H9 (cell line): ENCODE results near the gene NIN. TPM values are rescaled to one million over a fixed set of nuclear protein-coding genes. Genes with fewer than 3 reads are reported as not detected.

Experiments
- DNase-seq: peaks from one replicate; pipeline ENCODE4 v3.0.0-alpha.2; 2017
- H2AFZ ChIP-seq: one replicate; pipeline ENCODE4 v1.6.1; 2013; ENCODE audit warnings: mild to moderate bottlenecking, low read length, control low read depth, moderate library complexity
- H2AK5ac ChIP-seq: 2 replicates; pipeline ENCODE4 v1.6.1; 2013; ENCODE audit warnings: low read length, control low read depth, mixed read lengths; ENCODE audit not compliant: insufficient read length
- H2BK120ac ChIP-seq: one replicate; pipeline ENCODE4 v1.6.1; 2013; ENCODE audit warnings: low read depth, mild to moderate bottlenecking, low read length, control low read depth, inconsistent platforms; ENCODE audit not compliant: poor library complexity, severe bottlenecking
- H2BK12ac ChIP-seq: 2 replicates; pipeline ENCODE4 v1.6.1; 2013; ENCODE audit warnings: low read length, control low read depth, mixed read lengths, low read depth; ENCODE audit not compliant: insufficient read length
- H2BK15ac ChIP-seq: 2 replicates; pipeline ENCODE4 v1.6.1; 2013; ENCODE audit warnings: low read depth, low read length, control low read depth
- H2BK20ac ChIP-seq: one replicate; pipeline ENCODE4 v1.6.1; 2013; ENCODE audit warnings: low read depth, mild to moderate bottlenecking, low read length, control low read depth, inconsistent platforms; ENCODE audit not compliant: poor library complexity, severe bottlenecking
- H2BK5ac ChIP-seq: 2 replicates; pipeline ENCODE4 v1.6.1; 2013; ENCODE audit warnings: low read length, control low read depth, mixed read lengths; ENCODE audit not compliant: insufficient read length
- H3K14ac ChIP-seq: 2 replicates; pipeline ENCODE4 v1.6.1; 2013; ENCODE audit warnings: low read length, control low read depth; ENCODE audit not compliant: insufficient read depth
- H3K18ac ChIP-seq: 2 replicates; pipeline ENCODE4 v1.6.1; 2013; ENCODE audit warnings: low read depth, mild to moderate bottlenecking, mixed read lengths, low read length, control low read depth; ENCODE audit not compliant: insufficient read length
- H3K23ac ChIP-seq: 2 replicates; pipeline ENCODE4 v1.6.1; 2013; ENCODE audit warnings: low read length, control low read depth, mixed read lengths, low read depth; ENCODE audit not compliant: insufficient read length
- H3K23me2 ChIP-seq: 2 replicates; pipeline ENCODE4 v1.6.1; 2013; ENCODE audit warnings: low read depth, mild to moderate bottlenecking, mixed read lengths, low read length, control low read depth; ENCODE audit not compliant: insufficient read length, poor library complexity, severe bottlenecking
- H3K27ac ChIP-seq: 2 replicates; pipeline ENCODE4 v1.5.1; 2013; ENCODE audit warnings: low read length, control low read depth, mixed read lengths, low read depth; ENCODE audit not compliant: insufficient read length
- H3K27me3 ChIP-seq: 2 replicates; pipeline ENCODE4 v1.6.1; 2013; ENCODE audit warnings: low read length, control low read depth, inconsistent platforms; ENCODE audit not compliant: insufficient read depth
- H3K4ac ChIP-seq: 2 replicates; pipeline ENCODE4 v1.6.1; 2013; ENCODE audit warnings: low read depth, mild to moderate bottlenecking, control low read depth, inconsistent platforms, low read length, moderate library complexity
- H3K4me1 ChIP-seq: 2 replicates; pipeline ENCODE4 v1.6.1; 2013; ENCODE audit warnings: low read length, control low read depth, inconsistent platforms; ENCODE audit not compliant: insufficient read depth
- H3K4me2 ChIP-seq: 2 replicates; pipeline ENCODE4 v1.6.1; 2013; ENCODE audit warnings: low read length, control low read depth, mixed read lengths; ENCODE audit not compliant: insufficient read length, insufficient read depth
- H3K56ac ChIP-seq: 2 replicates; pipeline ENCODE4 v1.6.1; 2013; ENCODE audit warnings: low read depth, mild to moderate bottlenecking, mixed read lengths, low read length, control low read depth; ENCODE audit not compliant: insufficient read length
- H3K79me1 ChIP-seq: 2 replicates; pipeline ENCODE4 v1.6.1; 2013; ENCODE audit warnings: low read depth, mild to moderate bottlenecking, moderate library complexity, low read length, control low read depth, inconsistent platforms; ENCODE audit not compliant: insufficient read depth, poor library complexity, severe bottlenecking
- H3K79me2 ChIP-seq: 2 replicates; pipeline ENCODE4 v1.6.1; 2013; ENCODE audit warnings: low read length, control low read depth, inconsistent platforms; ENCODE audit not compliant: insufficient read depth
- H3K9ac ChIP-seq: 2 replicates; pipeline ENCODE4 v1.6.1; 2013; ENCODE audit warnings: low read length, control low read depth, mixed read lengths; ENCODE audit not compliant: insufficient read length; ENCODE audit errors: extremely low read depth
- H3K9me3 ChIP-seq: one replicate; pipeline ENCODE4 v1.6.1; 2013; ENCODE audit warnings: low read depth, low read length, inconsistent platforms; ENCODE audit not compliant: control insufficient read depth
- H3T11ph ChIP-seq: one replicate; pipeline ENCODE4 v1.6.1; 2013; ENCODE audit warnings: mild to moderate bottlenecking, low read length, control low read depth, inconsistent platforms
- H4K20me1 ChIP-seq: one replicate; pipeline ENCODE4 v1.6.1; 2013; ENCODE audit not compliant: control insufficient read depth, insufficient read length, insufficient read depth
- H4K5ac ChIP-seq: 2 replicates; pipeline ENCODE4 v1.6.1; 2013; ENCODE audit warnings: low read depth, mild to moderate bottlenecking, mixed read lengths, low read length, control low read depth; ENCODE audit not compliant: insufficient read length
- H4K8ac ChIP-seq: replicated peaks from 2 replicates; pipeline ENCODE4 v1.6.1; 2013; ENCODE audit warnings: low read length, control low read depth, mixed read lengths, low read depth; ENCODE audit not compliant: insufficient read length
- H4K91ac ChIP-seq: 2 replicates; pipeline ENCODE4 v1.6.1; 2013; ENCODE audit warnings: low read depth, mild to moderate bottlenecking, moderate library complexity, mixed read lengths, low read length, control low read depth; ENCODE audit not compliant: insufficient read length
- H3K27ac Mint-ChIP-seq, 3 experiments: 2 replicates in 2 of 3; 3 replicates in 1 of 3; pipeline ENCODE4 v1.8.0; 2020 to 2021; ENCODE audit warnings: mixed read lengths in 3 of 3, mild to moderate bottlenecking in 1 of 3, moderate library complexity in 1 of 3
- H3K27me3 Mint-ChIP-seq: 2 replicates; pipeline ENCODE4 v1.8.0; 2021; ENCODE audit warnings: low read depth, mild to moderate bottlenecking, moderate library complexity, mixed read lengths
- H3K36me3 Mint-ChIP-seq, 3 experiments: 2 replicates in 2 of 3; 3 replicates in 1 of 3; pipeline ENCODE4 v1.8.0; 2020 to 2021; ENCODE audit warnings: low read depth in 3 of 3, mixed read lengths in 3 of 3; ENCODE audit not compliant: insufficient read depth in 1 of 3
- H3K4me1 Mint-ChIP-seq, 2 experiments: 2 replicates each; pipeline ENCODE4 v1.8.0; 2020; ENCODE audit warnings: mixed read lengths in 2 of 2
- H3K4me3 Mint-ChIP-seq, 2 experiments: 2 replicates in 1 of 2; 3 replicates in 1 of 2; pipeline ENCODE4 v1.8.0; 2020 to 2021; ENCODE audit warnings: mild to moderate bottlenecking in 2 of 2, mixed read lengths in 2 of 2, moderate library complexity in 1 of 2
- H3K9me3 Mint-ChIP-seq, 2 experiments: 2 replicates in 1 of 2; 3 replicates in 1 of 2; pipeline ENCODE4 v1.8.0; 2020; ENCODE audit warnings: mild to moderate bottlenecking in 2 of 2, mixed read lengths in 2 of 2, moderate library complexity in 1 of 2
- CTCF ChIP-seq: fragments of 200-600 bp; sonication (generic); conservative IDR thresholded peaks from 3 replicates; pipeline ENCODE4 v1.8.0; 2021; ENCODE audit warnings: antibody characterized with exemption, mild to moderate bottlenecking
- WGBS: extraction: QIAGEN DNeasy Blood & Tissue Kit; methylation state at CpG from one replicate; pipeline ENCODE4 v1.1.7; 2013; ENCODE audit warnings: missing lambda C conversion rate, low lambda C conversion rate, mixed read lengths; ENCODE audit not compliant: insufficient read length; ENCODE audit errors: extremely low coverage; 5-methylcytosine and 5-hydroxymethylcytosine counted together
- total RNA-seq: library from RNA; stranded (reverse); gene quantifications from 2 replicates; pipeline ENCODE4 v1.2.1, GENCODE V29; 2021

Gene NIN
- total RNA-seq, 1 experiment from 2014 or later: 18.4 TPM

GRCh38 chr14:50769863-50770500 is 61.0 kb downstream of the NIN start:
- Histone ChIP-seq H3T11ph (no peak overlapping the region), H3K9me3 (no peaks in the 10 kb centered on the region), H3K4ac (no peak overlapping the region), H3K4me2 (no peak overlapping the region), H4K91ac (no peak overlapping the region), H3K4me1 (no peaks in the 10 kb centered on the region), H3K18ac (no peak overlapping the region), H2AFZ (no peak overlapping the region), H3K23me2 (no peaks in the 10 kb centered on the region), H2BK12ac (no peak overlapping the region), H3K56ac (no peak overlapping the region), H2AK5ac (no peak overlapping the region), H3K79me2 (no peaks in the 10 kb centered on the region), H3K14ac (no peak overlapping the region), H3K23ac (no peak overlapping the region), H2BK20ac (no peak overlapping the region), H4K8ac (no peak overlapping the region), H2BK120ac (no peak overlapping the region), H4K20me1 (no peaks in the 10 kb centered on the region), H2BK15ac (no peak overlapping the region), H3K27me3 (no peaks in the 10 kb centered on the region), H3K79me1 (no peaks in the 10 kb centered on the region), H3K9ac (no peak overlapping the region), H2BK5ac (no peak overlapping the region), H3K27ac (no peak overlapping the region), H4K5ac (no peak overlapping the region)
- Mint-ChIP-seq H3K4me1 (peaks cover 2 to 4% of the 10 kb centered on the region in 2 experiments; a peak in 1 of 4 replicates), H3K27me3 (no peaks in the 10 kb centered on the region), H3K4me3 (no peak overlapping the region), H3K27ac (peak overlapping the region in 1 of 3 experiments; percentile 36; a peak in 3 of 7 replicates), H3K36me3 (peaks cover 23 to 50% (median 45%) of the 10 kb centered on the region in 3 experiments; a peak in 6 of 7 replicates), H3K9me3 (no peaks in the 10 kb centered on the region)
- TF ChIP-seq CTCF: no peak
- WGBS: no CpG with 5 or more reads among the region's 13 CpGs
- DNase-seq: no peak
